A549 (cell line): ENCODE measurements around the gene PIP4K2B. TPM values are rescaled to one million over a fixed set of nuclear protein-coding genes. Genes with fewer than 3 reads are reported as not detected.

Source experiments
- ATAC-seq, 2 experiments: fragments of 200-7000 bp in 1 of 2; fragments of >200 bp in 1 of 2; cut with Nextera tagmentation in 1 of 2; cut with Tn5 transposase in 1 of 2; 3 replicates each; pipeline versions ENCODE4 v1.8.0 to v1.9.1; 2018 to 2020; ENCODE audit warnings: mild to moderate bottlenecking in 1 of 2, moderate library complexity in 1 of 2
- CTCF ChIA-PET: fragments of 300-600 bp; sonication (Branson Sonifier 250); formaldehyde crosslinking; extraction: SDS; loops from one replicate; lab custom pipeline; 2021; ENCODE audit warnings: antibody characterized with exemption, inconsistent platforms; lab: Yijun Ruan, JAX
- POLR2A ChIA-PET: fragments of 350-600 bp; formaldehyde crosslinking; extraction: SDS; loops from one replicate; lab custom pipeline; 2021; ENCODE audit warnings: antibody characterized with exemption, inconsistent platforms; lab: Yijun Ruan, JAX
- DNase-seq, 2 experiments: peaks; one replicate each; pipeline versions ENCODE4 v3.0.0 to v3.0.0-alpha.2; 2011 to 2016; ENCODE audit warnings: low read depth in 1 of 2, low spot score in 1 of 2
- FAIRE-seq: peaks from 2 replicates; lab custom pipeline; 2011; peaks lifted over from hg19 to GRCh38; lab: Jason Lieb, UNC
- H3K27ac ChIP-seq, 2 experiments: fragments of >200 bp; sonication (Bioruptor Twin); formaldehyde crosslinking; 3 replicates each; pipeline ENCODE4 v1.5.1; 2016 to 2017
- H3K4me1 ChIP-seq: fragments of >200 bp; sonication (Bioruptor Twin); formaldehyde crosslinking; 3 replicates; pipeline ENCODE4 v1.6.1; 2016
- H3K4me2 ChIP-seq: fragments of >200 bp; sonication (Bioruptor Twin); formaldehyde crosslinking; 3 replicates; pipeline ENCODE4 v1.6.1; 2016
- H3K4me3 ChIP-seq: fragments of >200 bp; sonication (Bioruptor Twin); formaldehyde crosslinking; 3 replicates; pipeline ENCODE4 v1.5.1; 2016
- H3K9me3 ChIP-seq: fragments of >200 bp; sonication (Bioruptor Twin); formaldehyde crosslinking; 3 replicates; pipeline ENCODE4 v1.6.1; 2016
- CBX8 ChIP-seq: fragments of 200-600 bp; sonication (generic); IDR thresholded peaks from 2 replicates; pipeline ENCODE4 v1.6.1; 2016
- CHD2 ChIP-seq: fragments of 150-350 bp; IDR thresholded peaks from 2 replicates; pipeline ENCODE4 v1.6.1; 2014; ENCODE audit warnings: low read length; ENCODE audit not compliant: partially characterized antibody
- EHF ChIP-seq: fragments of 250-450 bp; sonication (Bioruptor Pico); IDR thresholded peaks from 2 replicates; pipeline ENCODE4 v1.5.0; 2020; ENCODE audit warnings: mild to moderate bottlenecking
- EHMT2 ChIP-seq: fragments of 200-600 bp; sonication (generic); IDR thresholded peaks from 2 replicates; pipeline ENCODE4 v1.6.1; 2016; ENCODE audit warnings: antibody characterized with exemption, low read depth, mild to moderate bottlenecking, moderate library complexity
- FOSB ChIP-seq: fragments of 250-450 bp; sonication (Bioruptor Pico); IDR thresholded peaks from 2 replicates; pipeline ENCODE4 v1.5.0; 2020; ENCODE audit warnings: mild to moderate bottlenecking, moderate library complexity
- FOXS1 ChIP-seq: fragments of 250-450 bp; sonication (Bioruptor Pico); IDR thresholded peaks from 2 replicates; pipeline ENCODE4 v1.5.0; 2020; ENCODE audit warnings: mild to moderate bottlenecking, moderate library complexity
- GATA3 ChIP-seq: IDR thresholded peaks from 2 replicates; pipeline ENCODE4 v1.6.1; 2012; ENCODE audit warnings: borderline replicate concordance
- HEYL ChIP-seq: fragments of 250-450 bp; sonication (Bioruptor Pico); IDR thresholded peaks from 2 replicates; pipeline ENCODE4 v1.8.0; 2021; ENCODE audit warnings: mild to moderate bottlenecking, moderate library complexity
- HOXB5 ChIP-seq: fragments of 250-450 bp; sonication (Bioruptor Pico); IDR thresholded peaks from 2 replicates; pipeline ENCODE4 v1.5.0; 2020; ENCODE audit warnings: mild to moderate bottlenecking, moderate library complexity
- JUN ChIP-seq, 2 experiments: fragments of >200 bp; sonication (Bioruptor Twin); formaldehyde crosslinking; IDR thresholded peaks; 2 replicates in 1 of 2; 3 replicates in 1 of 2; pipeline ENCODE4 v1.6.1; 2016 to 2017
- KDM1A ChIP-seq: fragments of 200-600 bp; sonication (generic); IDR thresholded peaks from 2 replicates; pipeline ENCODE4 v1.6.1; 2016; ENCODE audit warnings: low read depth, mild to moderate bottlenecking
- MAFK ChIP-seq: fragments of 450-650 bp; IDR thresholded peaks from 2 replicates; pipeline ENCODE4 v1.6.1; 2014; ENCODE audit not compliant: partially characterized antibody
- MYC ChIP-seq: IDR thresholded peaks from 2 replicates; pipeline ENCODE4 v1.6.1; 2012; ENCODE audit warnings: mild to moderate bottlenecking, inconsistent platforms, low read length, improper control_type of control experiment, borderline replicate concordance
- PHF8 ChIP-seq: fragments of 200-600 bp; sonication (generic); IDR thresholded peaks from 2 replicates; pipeline ENCODE4 v1.6.1; 2016; ENCODE audit warnings: low read depth, mild to moderate bottlenecking, antibody characterized with exemption, moderate library complexity, borderline replicate concordance
- POLR2AphosphoS2 ChIP-seq: conservative IDR thresholded peaks from 2 replicates; pipeline ENCODE4 v1.6.1; 2012; ENCODE audit warnings: low read length, improper control_type of control experiment, inconsistent platforms
- RAD21 ChIP-seq, 2 experiments: fragments of >200 bp in 1 of 2; sonication (Bioruptor Twin) in 1 of 2; formaldehyde crosslinking in 1 of 2; IDR thresholded peaks in 1 of 2; conservative IDR thresholded peaks in 1 of 2; 2 replicates in 1 of 2; 3 replicates in 1 of 2; pipeline ENCODE4 v1.6.1; 2012 to 2018; ENCODE audit warnings: inconsistent platforms in 1 of 2
- RFX5 ChIP-seq: fragments of 450-650 bp; IDR thresholded peaks from 2 replicates; pipeline ENCODE4 v1.7.1; 2014; ENCODE audit warnings: antibody characterized with exemption, mild to moderate bottlenecking, moderate library complexity
- RNF2 ChIP-seq: fragments of 200-600 bp; sonication (generic); IDR thresholded peaks from 2 replicates; pipeline ENCODE4 v1.6.1; 2016; ENCODE audit warnings: low read depth, mild to moderate bottlenecking, antibody characterized with exemption, moderate library complexity, borderline replicate concordance
- TFCP2L1 ChIP-seq: fragments of 250-450 bp; sonication (Bioruptor Pico); IDR thresholded peaks from 2 replicates; pipeline ENCODE4 v1.5.0; 2021; ENCODE audit warnings: mild to moderate bottlenecking
- WGBS: methylation state at CpG from one replicate; pipeline ENCODE4 v1.1.6; 2017; ENCODE audit errors: missing lambda C conversion rate; 5-methylcytosine and 5-hydroxymethylcytosine counted together
- polyA plus RNA-seq, 4 experiments: library from polyadenylated mRNA; depleted of rRNA in 3 of 4; stranded (reverse); fragments of >200 nt; fragmentation: RNase III in 1 of 4; extraction: RNeasy Plus Mini Kit Qiagen cat#74134 plus additional on column Dnase treatment in 1 of 4; gene quantifications; 2 replicates in 3 of 4; 3 replicates in 1 of 4; pipeline ENCODE4 v1.2.3, GENCODE V29; 2011 to 2017
- TF ChIP-seq, protein P1 (sequence below): fragments of >200 bp; sonication (Bioruptor Twin); formaldehyde crosslinking; IDR thresholded peaks from 3 replicates; pipeline ENCODE4 v1.5.1; 2016
- TF ChIP-seq, protein P2 (sequence below): fragments of >200 bp; sonication (Bioruptor Twin); formaldehyde crosslinking; IDR thresholded peaks from 2 replicates; pipeline ENCODE4 v1.6.1; 2016
- TF ChIP-seq, protein P3 (sequence below): fragments of 200-600 bp; sonication (generic); IDR thresholded peaks from 2 replicates; pipeline ENCODE4 v1.6.1; 2016; ENCODE audit warnings: antibody characterized with exemption, mild to moderate bottlenecking, moderate library complexity
- TF ChIP-seq, protein P4 (sequence below): fragments of >200 bp; sonication (Bioruptor Twin); formaldehyde crosslinking; IDR thresholded peaks from 3 replicates; pipeline ENCODE4 v1.6.1; 2016
- TF ChIP-seq, protein P5 (sequence below): fragments of 250-450 bp; sonication (Bioruptor Pico); IDR thresholded peaks from 2 replicates; pipeline ENCODE4 v1.5.0; 2020; ENCODE audit warnings: low read depth, mild to moderate bottlenecking, moderate library complexity
- TF ChIP-seq, protein P6 (sequence below): IDR thresholded peaks from 2 replicates; pipeline ENCODE4 v1.6.1; 2012

Gene PIP4K2B
- polyA plus RNA-seq, 2 of the 4 experiments (the other 2 are of a cell fraction): 40.3 to 53.7 TPM

DNA sequence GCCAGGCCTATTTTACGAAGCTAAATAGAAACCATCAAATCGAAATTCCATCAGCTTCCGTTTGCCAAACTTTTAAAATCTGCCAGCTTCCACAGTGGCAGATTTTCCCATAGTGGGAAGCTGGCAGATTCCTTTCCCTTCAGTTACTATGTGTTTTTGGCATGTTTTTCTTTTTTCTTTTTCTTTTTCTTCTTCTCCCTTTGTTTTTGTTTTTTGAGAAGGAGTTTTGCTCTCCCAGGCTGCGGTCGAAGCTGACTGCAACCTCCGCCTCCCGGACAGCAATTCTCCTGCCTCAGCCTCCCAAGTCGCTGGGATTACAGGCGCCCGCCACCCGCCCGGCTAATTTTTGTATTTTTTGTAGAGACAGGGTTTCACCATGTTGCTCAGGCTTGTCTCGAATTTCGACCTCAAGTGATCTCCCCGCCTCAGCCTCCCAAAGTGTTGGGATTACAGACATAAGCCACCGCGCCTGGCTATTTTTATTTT lies 26.4 kb upstream of the PIP4K2B start:
- 93% methylated on average over 17 of the region's 17 CpGs for WGBS
- no peak for ATAC-seq
- FAIRE-seq: no peak

DNA sequence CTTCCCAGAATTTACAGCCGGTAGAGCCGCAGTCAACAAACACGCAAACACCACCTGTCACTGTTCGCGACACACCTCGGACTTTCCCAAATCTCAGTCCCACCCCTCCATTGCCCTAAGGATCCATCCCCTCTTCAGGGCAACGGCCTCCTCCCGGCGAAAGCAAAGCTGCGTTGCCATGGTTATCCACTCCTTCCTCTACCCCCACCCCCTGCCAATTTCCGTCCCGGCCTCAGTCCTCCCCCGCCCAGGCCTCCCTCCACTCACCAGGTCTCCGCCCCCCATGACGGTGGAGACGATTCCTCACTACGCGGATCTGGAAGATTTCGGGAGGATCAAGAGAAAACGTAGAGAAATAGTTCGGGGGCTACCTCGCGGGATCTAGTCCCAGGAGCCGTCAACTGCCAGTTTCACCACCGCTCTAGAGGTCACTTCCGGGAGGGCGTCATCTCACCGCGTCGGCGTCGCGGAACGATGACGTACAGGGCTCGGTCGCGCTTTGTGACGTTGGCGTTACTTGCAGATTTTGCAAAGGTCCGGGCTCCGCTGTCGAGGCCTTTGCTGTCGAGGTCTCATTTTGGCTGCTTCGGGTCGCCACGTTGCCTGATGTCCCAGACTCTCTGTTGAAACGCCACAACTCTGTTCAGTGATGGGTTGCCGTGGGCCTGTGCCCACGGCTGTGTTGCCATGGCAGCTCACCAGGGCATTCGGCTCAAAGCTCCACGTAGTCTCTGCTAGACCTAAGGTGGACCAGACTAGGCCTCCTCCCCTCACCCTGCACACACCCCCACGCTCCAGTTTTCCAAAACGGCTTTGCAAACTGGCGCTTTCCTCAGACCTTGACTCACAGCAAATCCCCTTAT lies 25.8 kb upstream of the PIP4K2B start, which contains the start of gene CWC25:
Gene CWC25 (minus strand): TSS at position 423 of the 863 bp plus-strand sequence. CDS start 138 bp downstream, at position 285.
- H3K4me3 ChIP-seq: peak within 1 kb of the TSS; percentile 58
- ChIA-PET POLR2A (interaction anchor here (0.6 to 4.3 kb wide), 8 partner anchors 21 to 1466 kb away, joined by 3 to 30 read pairs (median 5); partner anchors contain the start of genes LASP1, PIP4K2B, PSMB3 and RPL23), CTCF (interaction anchor here (0.9 to 1.6 kb wide), 4 partner anchors 8 to 90 kb away, joined by 3 to 5 read pairs (median 4); no protein-coding TSS in a partner anchor)
- FAIRE-seq (no peak), ATAC-seq (peak; percentile 88 to 89), DNase-seq (peak; percentile 90 to 99)
- WGBS: 3% methylated on average over 50 of the region's 55 CpGs
- no peaks in the 10 kb centered on the region for H3K9me3 ChIP-seq
- H3K27ac ChIP-seq: peak within 1 kb of the TSS; percentile 94 to 96
- H3K4me1 ChIP-seq: peaks cover 14% of the 10 kb centered on the region
- peak within 1 kb of the TSS; percentile 80 for H3K4me2 ChIP-seq
- TF ChIP-seq TFCP2L1 (CRISPR knock-in tag) (peak; percentile 79; the same call in 1 of the 2 replicates), JUN (IDR thresholded peaks at IDR 0.05) (peak; percentile 82 to 97), PHF8 (peak; percentile 89), CBX8 (no peak), FOXS1 (peak; percentile 63; the same call in 1 of the 2 replicates), MAFK (peak; percentile 88), EHMT2 (no peak), RNF2 (no peak; the same call in 1 of the 2 replicates), HEYL (CRISPR knock-in tag) (peak; percentile 71; the same call in 1 of the 2 replicates), HOXB5 (CRISPR knock-in tag) (peak; percentile 98), GATA3 (0 out of 2 replicates have a peak, but pooled peaks have one; percentile 20), EHF (CRISPR knock-in tag) (peak; percentile 94), RAD21 (conservative IDR thresholded peaks at IDR 0.05 in 1 of 2, IDR thresholded peaks at IDR 0.05 in 1 of 2) (no peak), POLR2AphosphoS2 (no peak), RFX5 (peak; percentile 69; the same call in 1 of the 2 replicates), MYC (peak; percentile 74), KDM1A (no peak)
- TF ChIP-seq, protein P1, sequence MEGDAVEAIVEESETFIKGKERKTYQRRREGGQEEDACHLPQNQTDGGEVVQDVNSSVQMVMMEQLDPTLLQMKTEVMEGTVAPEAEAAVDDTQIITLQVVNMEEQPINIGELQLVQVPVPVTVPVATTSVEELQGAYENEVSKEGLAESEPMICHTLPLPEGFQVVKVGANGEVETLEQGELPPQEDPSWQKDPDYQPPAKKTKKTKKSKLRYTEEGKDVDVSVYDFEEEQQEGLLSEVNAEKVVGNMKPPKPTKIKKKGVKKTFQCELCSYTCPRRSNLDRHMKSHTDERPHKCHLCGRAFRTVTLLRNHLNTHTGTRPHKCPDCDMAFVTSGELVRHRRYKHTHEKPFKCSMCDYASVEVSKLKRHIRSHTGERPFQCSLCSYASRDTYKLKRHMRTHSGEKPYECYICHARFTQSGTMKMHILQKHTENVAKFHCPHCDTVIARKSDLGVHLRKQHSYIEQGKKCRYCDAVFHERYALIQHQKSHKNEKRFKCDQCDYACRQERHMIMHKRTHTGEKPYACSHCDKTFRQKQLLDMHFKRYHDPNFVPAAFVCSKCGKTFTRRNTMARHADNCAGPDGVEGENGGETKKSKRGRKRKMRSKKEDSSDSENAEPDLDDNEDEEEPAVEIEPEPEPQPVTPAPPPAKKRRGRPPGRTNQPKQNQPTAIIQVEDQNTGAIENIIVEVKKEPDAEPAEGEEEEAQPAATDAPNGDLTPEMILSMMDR: no peak
- TF ChIP-seq, protein P2, sequence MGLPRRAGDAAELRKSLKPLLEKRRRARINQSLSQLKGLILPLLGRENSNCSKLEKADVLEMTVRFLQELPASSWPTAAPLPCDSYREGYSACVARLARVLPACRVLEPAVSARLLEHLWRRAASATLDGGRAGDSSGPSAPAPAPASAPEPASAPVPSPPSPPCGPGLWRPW: no peak
- TF ChIP-seq, protein P3, sequence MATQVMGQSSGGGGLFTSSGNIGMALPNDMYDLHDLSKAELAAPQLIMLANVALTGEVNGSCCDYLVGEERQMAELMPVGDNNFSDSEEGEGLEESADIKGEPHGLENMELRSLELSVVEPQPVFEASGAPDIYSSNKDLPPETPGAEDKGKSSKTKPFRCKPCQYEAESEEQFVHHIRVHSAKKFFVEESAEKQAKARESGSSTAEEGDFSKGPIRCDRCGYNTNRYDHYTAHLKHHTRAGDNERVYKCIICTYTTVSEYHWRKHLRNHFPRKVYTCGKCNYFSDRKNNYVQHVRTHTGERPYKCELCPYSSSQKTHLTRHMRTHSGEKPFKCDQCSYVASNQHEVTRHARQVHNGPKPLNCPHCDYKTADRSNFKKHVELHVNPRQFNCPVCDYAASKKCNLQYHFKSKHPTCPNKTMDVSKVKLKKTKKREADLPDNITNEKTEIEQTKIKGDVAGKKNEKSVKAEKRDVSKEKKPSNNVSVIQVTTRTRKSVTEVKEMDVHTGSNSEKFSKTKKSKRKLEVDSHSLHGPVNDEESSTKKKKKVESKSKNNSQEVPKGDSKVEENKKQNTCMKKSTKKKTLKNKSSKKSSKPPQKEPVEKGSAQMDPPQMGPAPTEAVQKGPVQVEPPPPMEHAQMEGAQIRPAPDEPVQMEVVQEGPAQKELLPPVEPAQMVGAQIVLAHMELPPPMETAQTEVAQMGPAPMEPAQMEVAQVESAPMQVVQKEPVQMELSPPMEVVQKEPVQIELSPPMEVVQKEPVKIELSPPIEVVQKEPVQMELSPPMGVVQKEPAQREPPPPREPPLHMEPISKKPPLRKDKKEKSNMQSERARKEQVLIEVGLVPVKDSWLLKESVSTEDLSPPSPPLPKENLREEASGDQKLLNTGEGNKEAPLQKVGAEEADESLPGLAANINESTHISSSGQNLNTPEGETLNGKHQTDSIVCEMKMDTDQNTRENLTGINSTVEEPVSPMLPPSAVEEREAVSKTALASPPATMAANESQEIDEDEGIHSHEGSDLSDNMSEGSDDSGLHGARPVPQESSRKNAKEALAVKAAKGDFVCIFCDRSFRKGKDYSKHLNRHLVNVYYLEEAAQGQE: peak; percentile 73
- TF ChIP-seq, protein P4, sequence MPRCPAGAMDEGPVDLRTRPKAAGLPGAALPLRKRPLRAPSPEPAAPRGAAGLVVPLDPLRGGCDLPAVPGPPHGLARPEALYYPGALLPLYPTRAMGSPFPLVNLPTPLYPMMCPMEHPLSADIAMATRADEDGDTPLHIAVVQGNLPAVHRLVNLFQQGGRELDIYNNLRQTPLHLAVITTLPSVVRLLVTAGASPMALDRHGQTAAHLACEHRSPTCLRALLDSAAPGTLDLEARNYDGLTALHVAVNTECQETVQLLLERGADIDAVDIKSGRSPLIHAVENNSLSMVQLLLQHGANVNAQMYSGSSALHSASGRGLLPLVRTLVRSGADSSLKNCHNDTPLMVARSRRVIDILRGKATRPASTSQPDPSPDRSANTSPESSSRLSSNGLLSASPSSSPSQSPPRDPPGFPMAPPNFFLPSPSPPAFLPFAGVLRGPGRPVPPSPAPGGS: peak; percentile 88; the same call in 1 of the 3 replicates
- TF ChIP-seq, protein P5, sequence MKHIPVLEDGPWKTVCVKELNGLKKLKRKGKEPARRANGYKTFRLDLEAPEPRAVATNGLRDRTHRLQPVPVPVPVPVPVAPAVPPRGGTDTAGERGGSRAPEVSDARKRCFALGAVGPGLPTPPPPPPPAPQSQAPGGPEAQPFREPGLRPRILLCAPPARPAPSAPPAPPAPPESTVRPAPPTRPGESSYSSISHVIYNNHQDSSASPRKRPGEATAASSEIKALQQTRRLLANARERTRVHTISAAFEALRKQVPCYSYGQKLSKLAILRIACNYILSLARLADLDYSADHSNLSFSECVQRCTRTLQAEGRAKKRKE: 0 out of 2 replicates have a peak, but pooled peaks have one; percentile 76
- TF ChIP-seq, protein P6, sequence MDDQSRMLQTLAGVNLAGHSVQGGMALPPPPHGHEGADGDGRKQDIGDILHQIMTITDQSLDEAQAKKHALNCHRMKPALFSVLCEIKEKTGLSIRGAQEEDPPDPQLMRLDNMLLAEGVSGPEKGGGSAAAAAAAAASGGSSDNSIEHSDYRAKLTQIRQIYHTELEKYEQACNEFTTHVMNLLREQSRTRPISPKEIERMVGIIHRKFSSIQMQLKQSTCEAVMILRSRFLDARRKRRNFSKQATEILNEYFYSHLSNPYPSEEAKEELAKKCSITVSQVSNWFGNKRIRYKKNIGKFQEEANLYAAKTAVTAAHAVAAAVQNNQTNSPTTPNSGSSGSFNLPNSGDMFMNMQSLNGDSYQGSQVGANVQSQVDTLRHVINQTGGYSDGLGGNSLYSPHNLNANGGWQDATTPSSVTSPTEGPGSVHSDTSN: no peak

More for the DNA sequence above, 26.4 kb upstream of the PIP4K2B start:
- CTCF ChIA-PET: interaction anchor here (0.9 to 1.6 kb wide), 2 partner anchors 21 to 91 kb away, joined by 3 to 5 read pairs; no protein-coding TSS in a partner anchor
- H3K4me2 ChIP-seq: peak overlapping the region; percentile 80
- H3K9me3 ChIP-seq: no peaks in the 10 kb centered on the region
- POLR2A ChIA-PET: interaction anchor here (0.7 to 4.3 kb wide), 7 partner anchors 21 to 74 kb away, joined by 3 to 30 read pairs (median 5); partner anchors contain the start of genes LASP1, PIP4K2B, PSMB3 and RPL23
- peak overlapping the region; percentile 94 to 96 for H3K27ac ChIP-seq
- peak overlapping the region; percentile 58 for H3K4me3 ChIP-seq
- peaks cover 14% of the 10 kb centered on the region for H3K4me1 ChIP-seq
- no peak for DNase-seq
- TF ChIP-seq FOSB: 0 out of 2 replicates have a peak, but pooled peaks have one; percentile 1
- TF ChIP-seq CHD2: no peak
